GM12865 (cell line): ENCODE results near the gene EPS8.

Experiments used
- DNase-seq: peaks from one replicate; pipeline ENCODE4 v3.0.0; 2010; ENCODE audit warnings: low read depth
- H3K4me3 ChIP-seq: 2 replicates; pipeline ENCODE4 v1.5.1; 2011; ENCODE audit warnings: mild to moderate bottlenecking, low read depth, low read length, control low read depth
- TF ChIP-seq, protein P1 (sequence below): IDR thresholded peaks from 2 replicates; pipeline ENCODE4 v1.5.1; 2011; ENCODE audit warnings: low read length, control low read depth, low read depth, inconsistent platforms; ENCODE audit not compliant: insufficient read depth; ENCODE audit errors: missing control alignments

The EPS8 gene

DNA sequence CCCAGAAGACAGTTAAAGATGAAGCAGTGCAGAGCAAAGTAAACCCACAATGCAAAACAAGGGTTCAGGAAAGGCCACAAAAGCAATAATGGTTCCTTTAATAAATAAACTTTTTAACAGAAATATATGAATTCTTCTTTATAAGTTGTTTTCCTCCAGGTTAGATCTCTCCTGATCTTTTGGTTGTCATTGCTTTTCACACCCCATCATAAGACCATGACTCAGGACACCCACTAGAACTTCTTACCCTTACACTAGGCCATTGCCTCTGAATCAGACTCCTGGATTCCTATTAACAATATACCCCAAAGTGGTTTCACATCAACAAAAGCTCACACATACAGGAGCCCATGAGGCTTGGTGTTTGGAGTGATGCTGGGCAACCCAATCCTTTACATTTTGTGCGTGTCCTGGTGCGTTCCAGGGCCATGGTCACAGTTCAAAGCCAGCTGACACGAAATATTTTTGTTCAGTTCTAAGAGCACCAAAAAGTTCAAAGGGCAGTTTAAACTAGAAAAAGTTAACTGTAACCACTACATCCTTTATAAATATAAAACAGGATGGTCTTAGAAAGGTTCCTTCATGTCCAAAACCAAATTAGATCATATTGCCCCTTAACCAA, 187.0 kb downstream of the EPS8 start:
- TF ChIP-seq, protein P1, sequence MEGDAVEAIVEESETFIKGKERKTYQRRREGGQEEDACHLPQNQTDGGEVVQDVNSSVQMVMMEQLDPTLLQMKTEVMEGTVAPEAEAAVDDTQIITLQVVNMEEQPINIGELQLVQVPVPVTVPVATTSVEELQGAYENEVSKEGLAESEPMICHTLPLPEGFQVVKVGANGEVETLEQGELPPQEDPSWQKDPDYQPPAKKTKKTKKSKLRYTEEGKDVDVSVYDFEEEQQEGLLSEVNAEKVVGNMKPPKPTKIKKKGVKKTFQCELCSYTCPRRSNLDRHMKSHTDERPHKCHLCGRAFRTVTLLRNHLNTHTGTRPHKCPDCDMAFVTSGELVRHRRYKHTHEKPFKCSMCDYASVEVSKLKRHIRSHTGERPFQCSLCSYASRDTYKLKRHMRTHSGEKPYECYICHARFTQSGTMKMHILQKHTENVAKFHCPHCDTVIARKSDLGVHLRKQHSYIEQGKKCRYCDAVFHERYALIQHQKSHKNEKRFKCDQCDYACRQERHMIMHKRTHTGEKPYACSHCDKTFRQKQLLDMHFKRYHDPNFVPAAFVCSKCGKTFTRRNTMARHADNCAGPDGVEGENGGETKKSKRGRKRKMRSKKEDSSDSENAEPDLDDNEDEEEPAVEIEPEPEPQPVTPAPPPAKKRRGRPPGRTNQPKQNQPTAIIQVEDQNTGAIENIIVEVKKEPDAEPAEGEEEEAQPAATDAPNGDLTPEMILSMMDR: no peak
- DNase-seq: no peak
- H3K4me3 ChIP-seq: no peak overlapping the region

DNA sequence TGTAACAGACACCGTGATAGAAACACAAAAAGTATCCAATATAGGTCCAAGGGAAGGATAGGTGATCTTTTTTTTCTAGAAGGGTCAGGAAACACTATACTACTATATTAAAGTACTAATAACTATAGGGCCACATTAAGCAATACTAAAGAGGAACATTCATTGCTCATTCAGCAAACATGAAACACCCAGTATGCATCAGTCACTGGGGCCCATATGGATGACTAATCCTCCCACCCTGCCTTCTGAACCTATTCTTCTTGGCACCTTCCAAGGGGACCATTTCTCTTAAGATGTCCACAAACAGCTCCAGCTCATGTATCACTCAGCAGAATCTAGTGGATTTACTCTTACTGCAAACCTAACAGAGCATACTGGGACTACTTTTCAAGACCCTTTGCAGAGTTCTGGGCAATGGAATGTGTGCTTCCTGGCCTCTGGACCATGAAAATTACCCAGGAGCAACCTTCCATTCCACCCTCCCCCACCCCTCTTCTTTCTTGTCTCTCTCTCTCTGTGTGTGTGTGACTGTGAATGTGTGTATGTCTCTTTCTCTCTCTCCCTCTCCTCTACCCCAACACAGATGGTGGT, 187.9 kb downstream of the EPS8 start:
- no peak for DNase-seq
- no peak overlapping the region for H3K4me3 ChIP-seq
- TF ChIP-seq, protein P1: no peak

DNA sequence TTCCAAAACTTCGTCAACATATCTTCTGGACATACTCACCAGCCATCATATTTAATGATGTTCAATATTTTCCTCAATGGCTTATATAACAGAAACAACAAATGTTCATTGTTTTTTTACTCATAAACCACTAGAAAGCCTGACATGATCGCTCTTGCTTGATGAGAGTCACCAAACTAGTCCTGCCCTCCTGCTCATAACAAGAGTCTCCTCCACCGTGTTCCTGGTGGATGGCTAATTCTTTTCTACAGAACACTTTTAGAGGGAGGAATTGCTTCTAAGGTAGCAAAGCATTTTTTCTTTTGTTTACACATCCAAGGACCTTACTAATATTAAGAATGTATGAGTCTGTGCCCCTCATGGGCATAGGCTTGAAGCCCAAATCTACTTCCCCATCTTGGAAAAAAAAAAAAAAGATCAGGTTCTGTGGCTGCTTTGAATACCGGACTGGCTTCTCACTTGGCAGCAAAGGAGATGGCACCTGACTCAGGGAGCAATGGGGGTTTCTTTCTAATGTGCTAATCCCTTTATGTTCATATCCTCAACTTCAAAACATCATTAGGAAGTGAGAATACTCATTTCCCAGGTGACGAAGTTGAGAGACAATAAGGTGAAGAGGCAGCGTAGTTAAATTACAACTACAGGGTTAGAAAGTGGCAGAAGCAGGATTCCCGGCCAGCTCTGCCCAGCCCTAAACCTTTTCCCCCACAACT, 188.8 kb downstream of the EPS8 start:
- TF ChIP-seq, protein P1: no peak
- H3K4me3 ChIP-seq: no peak overlapping the region
- DNase-seq: no peak

DNA sequence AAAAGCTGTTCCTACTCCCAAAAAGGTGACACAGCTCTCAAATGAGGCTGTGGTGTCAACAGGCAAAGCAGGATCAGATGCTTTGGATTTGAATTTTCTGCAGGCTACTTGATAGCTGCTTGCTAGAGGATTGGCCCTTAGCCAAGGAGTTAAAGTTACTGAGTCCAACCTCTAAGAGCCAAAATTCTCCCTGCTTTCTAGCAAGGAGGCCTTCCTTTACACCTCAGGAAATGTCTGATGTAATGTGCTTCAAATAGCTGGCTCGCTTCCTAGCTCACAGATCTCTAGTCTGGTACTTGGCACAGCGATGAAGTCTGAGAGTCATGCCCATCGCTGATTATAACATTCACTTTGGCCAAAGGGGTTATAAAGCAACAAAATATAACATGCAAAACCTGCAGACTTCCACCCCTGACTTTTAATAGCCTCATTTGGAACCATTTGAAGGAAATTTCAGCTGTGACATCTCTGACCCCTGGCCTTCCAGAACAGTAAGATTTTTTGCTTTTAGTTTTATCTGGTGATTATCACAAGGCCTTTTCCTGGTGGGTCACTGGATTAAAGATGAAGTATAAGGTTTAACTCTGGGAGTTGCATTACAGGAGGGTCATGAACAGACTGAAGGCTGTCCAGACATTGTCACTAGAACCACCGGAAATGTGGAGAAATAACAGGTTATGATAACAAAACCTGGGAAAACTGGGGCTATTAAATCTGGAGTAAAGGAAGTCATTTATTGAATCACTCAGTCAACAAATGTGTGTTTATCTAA, 189.7 kb downstream of the EPS8 start:
- DNase-seq: no peak
- TF ChIP-seq, protein P1: no peak

DNA sequence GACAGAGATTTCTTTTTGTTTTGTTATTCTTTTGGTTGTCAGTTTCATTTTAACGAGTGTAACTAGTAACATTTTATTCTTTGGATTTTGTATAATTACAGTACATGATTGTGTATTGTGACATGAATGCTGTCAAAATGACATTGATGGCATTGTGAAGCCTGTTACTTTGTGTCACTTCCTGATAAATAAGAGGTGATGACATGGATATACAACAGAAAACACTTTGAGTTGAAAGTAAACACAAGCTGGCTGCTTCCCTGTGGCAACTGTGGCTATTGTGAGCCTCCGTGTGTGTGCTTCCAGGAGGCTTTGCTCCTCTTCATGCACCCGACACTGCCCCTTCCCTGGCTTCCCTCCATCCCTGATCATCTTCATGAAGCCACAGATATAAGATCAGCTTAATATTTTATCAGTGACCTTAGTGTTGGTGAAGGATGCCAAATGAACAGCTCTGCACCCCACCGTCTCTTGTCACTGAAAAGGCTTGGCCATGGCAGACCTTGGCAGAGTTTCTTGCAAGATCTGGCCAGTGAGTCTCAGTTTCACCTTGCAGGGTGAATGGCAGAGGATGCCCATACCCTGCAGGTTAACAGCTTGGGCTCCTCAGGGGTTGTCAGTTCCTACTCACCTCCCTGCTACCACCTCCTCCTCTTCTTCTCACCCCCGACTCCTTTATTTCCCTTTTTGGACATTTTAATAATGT, 191.9 kb downstream of the EPS8 start:
- no peak for DNase-seq
- TF ChIP-seq, protein P1: no peak
- H3K4me3 ChIP-seq: no peak overlapping the region

More for the DNA sequence above, 189.7 kb downstream of the EPS8 start:
- H3K4me3 ChIP-seq: no peak overlapping the region

DNA sequence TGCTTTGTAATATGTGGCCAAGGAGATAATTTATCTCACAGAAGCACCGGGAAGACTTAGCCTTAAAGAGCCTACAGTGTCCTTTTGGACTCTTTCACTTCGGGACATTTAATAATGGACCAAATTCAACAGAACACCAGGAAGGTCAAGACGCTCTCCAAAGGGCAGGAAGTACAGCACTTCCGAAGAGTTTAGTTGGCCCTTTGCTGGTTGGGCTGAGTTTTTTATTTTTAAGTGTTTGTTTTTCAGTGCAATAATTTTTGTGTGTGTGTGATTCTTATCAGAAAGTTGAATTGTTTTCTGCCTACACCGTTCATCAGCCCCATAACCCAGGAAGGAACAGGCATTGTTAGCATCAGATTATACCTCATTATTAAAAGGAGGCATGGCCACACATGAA, 193.0 kb downstream of the EPS8 start:
- no peak for DNase-seq
- no peak overlapping the region for H3K4me3 ChIP-seq
- TF ChIP-seq, protein P1: no peak
